SK-N-SH treated with all-trans-retinoic acid at 6 μM for 48 hours (cell line): ENCODE measurements around the gene EVA1C.
A peak's percentile ranks its signal among the peaks of the same experiment; 100 is the strongest.

ENCODE experiments used
- ATAC-seq: fragments of 200-7000 bp; cut with Tn5 transposase; 3 replicates; pipeline ENCODE4 v1.9.1; 2020; ENCODE audit warnings: mild to moderate bottlenecking, moderate library complexity
- ARNTL ChIP-seq: fragments of 450-650 bp; formaldehyde crosslinking; IDR thresholded peaks from 2 replicates; pipeline ENCODE4 v1.5.0; 2020; ENCODE audit warnings: low read depth, mild to moderate bottlenecking, moderate library complexity, borderline replicate concordance
- BACH2 ChIP-seq: fragments of 250-450 bp; sonication (Bioruptor Pico); IDR thresholded peaks from 2 replicates; pipeline ENCODE4 v1.9.0; 2021; ENCODE audit warnings: mild to moderate bottlenecking, borderline replicate concordance
- CSDC2 ChIP-seq: fragments of 250-450 bp; sonication (Bioruptor Pico); IDR thresholded peaks from 2 replicates; pipeline ENCODE4 v1.5.0; 2020; ENCODE audit warnings: mild to moderate bottlenecking, moderate library complexity
- ESRRG ChIP-seq: fragments of 250-450 bp; sonication (Bioruptor Pico); IDR thresholded peaks from 2 replicates; pipeline ENCODE4 v1.6.1; 2021; ENCODE audit warnings: mild to moderate bottlenecking
- GLIS3 ChIP-seq: fragments of 250-450 bp; sonication (Bioruptor Pico); IDR thresholded peaks from 2 replicates; pipeline ENCODE4 v1.5.0; 2020; ENCODE audit warnings: mild to moderate bottlenecking, moderate library complexity
- ISL1 ChIP-seq: fragments of 250-450 bp; sonication (Bioruptor Pico); IDR thresholded peaks from 2 replicates; pipeline ENCODE4 v2.1.2; 2022; ENCODE audit warnings: mild to moderate bottlenecking, moderate library complexity
- OSR1 ChIP-seq: fragments of 250-450 bp; sonication (Bioruptor Pico); IDR thresholded peaks from 2 replicates; pipeline ENCODE4 v1.8.0; 2022; ENCODE audit warnings: moderate library complexity, mild to moderate bottlenecking, inconsistent platforms
- PPARA ChIP-seq: fragments of 250-450 bp; sonication (Bioruptor Pico); IDR thresholded peaks from 2 replicates; pipeline ENCODE4 v1.5.0; 2020; ENCODE audit warnings: mild to moderate bottlenecking, borderline replicate concordance
- RARB ChIP-seq: fragments of 250-450 bp; sonication (Bioruptor Pico); IDR thresholded peaks from 2 replicates; pipeline ENCODE4 v1.8.0; 2021; ENCODE audit warnings: mild to moderate bottlenecking, moderate library complexity
- SNAI2 ChIP-seq: fragments of 250-450 bp; sonication (Bioruptor Pico); IDR thresholded peaks from 2 replicates; pipeline ENCODE4 v1.5.0; 2020; ENCODE audit warnings: mild to moderate bottlenecking, moderate library complexity
- TCF4 ChIP-seq: fragments of 250-450 bp; sonication (Bioruptor Pico); IDR thresholded peaks from 2 replicates; pipeline ENCODE4 v1.8.0; 2021; ENCODE audit warnings: mild to moderate bottlenecking, moderate library complexity, borderline replicate concordance
- TOX ChIP-seq: fragments of 250-450 bp; sonication (Bioruptor Pico); IDR thresholded peaks from 2 replicates; pipeline ENCODE4 v1.8.0; 2021; ENCODE audit warnings: mild to moderate bottlenecking, moderate library complexity, borderline replicate concordance
- ZC3H10 ChIP-seq: fragments of 250-450 bp; sonication (Bioruptor Pico); IDR thresholded peaks from 2 replicates; pipeline ENCODE4 v1.5.1; 2021; ENCODE audit warnings: mild to moderate bottlenecking, moderate library complexity
- ZFP30 ChIP-seq: fragments of 450-650 bp; formaldehyde crosslinking; IDR thresholded peaks from 2 replicates; pipeline ENCODE4 v1.5.0; 2022; ENCODE audit warnings: mild to moderate bottlenecking, moderate library complexity
- ZNF565 ChIP-seq: fragments of 450-650 bp; formaldehyde crosslinking; conservative IDR thresholded peaks from 2 replicates; pipeline ENCODE4 v1.5.0; 2020; ENCODE audit warnings: low read depth, mild to moderate bottlenecking, moderate library complexity
- ZNF70 ChIP-seq: fragments of 450-650 bp; formaldehyde crosslinking; IDR thresholded peaks from 2 replicates; pipeline ENCODE4 v1.5.0; 2020; ENCODE audit warnings: mild to moderate bottlenecking, moderate library complexity
- ZNF8 ChIP-seq: fragments of 450-650 bp; formaldehyde crosslinking; IDR thresholded peaks from 2 replicates; pipeline ENCODE4 v1.5.0; 2020; ENCODE audit warnings: mild to moderate bottlenecking, moderate library complexity
- TF ChIP-seq, protein P1 (sequence below): fragments of 250-450 bp; sonication (Bioruptor Pico); IDR thresholded peaks from 2 replicates; pipeline ENCODE4 v1.5.1; 2020; ENCODE audit warnings: low read depth, mild to moderate bottlenecking, moderate library complexity
- TF ChIP-seq, protein P2 (sequence below): fragments of 250-450 bp; sonication (Bioruptor Pico); IDR thresholded peaks from 2 replicates; pipeline ENCODE4 v1.8.0; 2020; ENCODE audit warnings: mild to moderate bottlenecking, moderate library complexity, borderline replicate concordance
- TF ChIP-seq, protein P3 (sequence below): fragments of 250-450 bp; sonication (Bioruptor Pico); IDR thresholded peaks from 2 replicates; pipeline ENCODE4 v1.8.0; 2021; ENCODE audit warnings: low read depth, mild to moderate bottlenecking, moderate library complexity, borderline replicate concordance
- TF ChIP-seq, protein P4 (sequence below): fragments of 250-450 bp; sonication (Bioruptor Pico); IDR thresholded peaks from 2 replicates; pipeline ENCODE4 v1.5.1; 2021; ENCODE audit warnings: mild to moderate bottlenecking, moderate library complexity

The EVA1C gene

DNA sequence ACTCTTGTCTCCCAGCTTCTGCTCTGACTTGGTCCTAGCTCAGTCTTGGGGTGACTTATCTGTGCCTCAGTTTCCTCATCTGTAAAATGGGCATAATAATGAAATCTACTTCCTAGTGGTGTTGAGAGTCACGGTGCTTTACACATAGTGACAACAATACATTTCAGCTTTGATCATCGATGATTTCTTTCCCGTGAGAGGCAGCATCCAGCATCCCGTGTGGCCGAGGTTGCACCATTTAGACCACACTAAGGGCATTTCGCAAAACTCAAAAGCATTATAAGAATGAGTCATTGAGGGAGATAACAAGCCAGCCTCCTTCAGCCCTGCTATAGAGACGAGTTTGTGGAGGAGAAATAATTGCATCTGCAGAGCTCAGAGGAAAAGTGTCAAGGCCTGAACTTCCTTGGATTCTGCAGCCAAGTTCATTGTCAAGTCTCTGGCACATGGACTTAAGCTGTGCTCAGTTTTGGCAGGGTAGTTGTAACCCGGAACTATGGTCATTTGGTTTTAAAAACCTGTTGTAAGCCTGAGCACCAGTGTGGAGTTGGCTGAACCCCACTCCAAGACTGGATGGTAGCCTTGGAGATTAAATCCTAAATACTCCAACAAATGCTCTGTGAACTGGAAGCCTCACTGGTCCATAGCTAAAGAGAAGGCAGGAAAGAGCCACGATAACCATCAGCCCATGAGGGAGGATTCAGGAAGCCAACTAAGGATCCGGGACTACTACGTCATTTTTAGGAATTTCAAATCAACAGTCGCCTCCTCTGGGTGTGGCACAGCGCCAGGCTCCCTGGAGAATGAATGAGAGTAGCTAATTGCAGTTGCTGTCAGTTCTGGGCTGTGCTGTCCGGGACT is 108.6 kb downstream of the EVA1C start (continued):
- TF ChIP-seq, protein P1, sequence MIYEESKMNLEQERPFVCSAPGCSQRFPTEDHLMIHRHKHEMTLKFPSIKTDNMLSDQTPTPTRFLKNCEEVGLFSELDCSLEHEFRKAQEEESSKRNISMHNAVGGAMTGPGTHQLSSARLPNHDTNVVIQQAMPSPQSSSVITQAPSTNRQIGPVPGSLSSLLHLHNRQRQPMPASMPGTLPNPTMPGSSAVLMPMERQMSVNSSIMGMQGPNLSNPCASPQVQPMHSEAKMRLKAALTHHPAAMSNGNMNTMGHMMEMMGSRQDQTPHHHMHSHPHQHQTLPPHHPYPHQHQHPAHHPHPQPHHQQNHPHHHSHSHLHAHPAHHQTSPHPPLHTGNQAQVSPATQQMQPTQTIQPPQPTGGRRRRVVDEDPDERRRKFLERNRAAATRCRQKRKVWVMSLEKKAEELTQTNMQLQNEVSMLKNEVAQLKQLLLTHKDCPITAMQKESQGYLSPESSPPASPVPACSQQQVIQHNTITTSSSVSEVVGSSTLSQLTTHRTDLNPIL (CRISPR knock-in tag) = no peak
- TF ChIP-seq GLIS3 (CRISPR knock-in tag) (no peak), PPARA (CRISPR knock-in tag) (no peak)
- TF ChIP-seq, protein P2, sequence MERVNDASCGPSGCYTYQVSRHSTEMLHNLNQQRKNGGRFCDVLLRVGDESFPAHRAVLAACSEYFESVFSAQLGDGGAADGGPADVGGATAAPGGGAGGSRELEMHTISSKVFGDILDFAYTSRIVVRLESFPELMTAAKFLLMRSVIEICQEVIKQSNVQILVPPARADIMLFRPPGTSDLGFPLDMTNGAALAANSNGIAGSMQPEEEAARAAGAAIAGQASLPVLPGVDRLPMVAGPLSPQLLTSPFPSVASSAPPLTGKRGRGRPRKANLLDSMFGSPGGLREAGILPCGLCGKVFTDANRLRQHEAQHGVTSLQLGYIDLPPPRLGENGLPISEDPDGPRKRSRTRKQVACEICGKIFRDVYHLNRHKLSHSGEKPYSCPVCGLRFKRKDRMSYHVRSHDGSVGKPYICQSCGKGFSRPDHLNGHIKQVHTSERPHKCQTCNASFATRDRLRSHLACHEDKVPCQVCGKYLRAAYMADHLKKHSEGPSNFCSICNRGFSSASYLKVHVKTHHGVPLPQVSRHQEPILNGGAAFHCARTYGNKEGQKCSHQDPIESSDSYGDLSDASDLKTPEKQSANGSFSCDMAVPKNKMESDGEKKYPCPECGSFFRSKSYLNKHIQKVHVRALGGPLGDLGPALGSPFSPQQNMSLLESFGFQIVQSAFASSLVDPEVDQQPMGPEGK (CRISPR knock-in tag) = no peak

DNA sequence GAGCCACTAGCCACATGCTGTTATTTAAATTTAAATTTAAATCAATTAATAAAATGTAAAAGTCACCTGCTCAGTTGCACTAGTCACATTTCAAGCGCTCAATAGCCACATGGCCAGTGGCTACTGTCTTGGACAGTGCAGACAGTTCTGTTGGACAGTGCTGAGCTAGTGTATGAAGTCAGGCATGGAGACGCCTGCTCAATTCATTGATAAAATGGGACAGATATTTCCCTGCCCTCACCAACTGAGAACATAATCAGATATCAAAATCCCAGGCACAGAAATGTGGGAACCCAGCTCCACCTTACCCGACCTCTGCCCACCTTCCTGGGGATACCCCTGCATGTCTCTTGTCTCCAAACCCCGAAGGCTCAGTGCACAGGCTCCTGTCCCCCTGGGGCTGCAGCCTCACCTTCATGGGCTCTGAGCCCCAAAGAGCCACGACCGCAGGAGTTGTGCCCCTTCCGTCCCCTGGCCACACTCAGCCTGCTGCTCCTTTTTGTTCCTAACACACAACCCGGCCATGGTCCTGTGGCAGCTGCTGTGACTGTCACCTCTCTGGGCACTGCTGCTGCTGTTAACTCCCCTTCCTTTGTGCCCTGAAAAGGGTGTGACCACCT is 109.3 kb downstream of the EVA1C start:
- TF ChIP-seq ESRRG (CRISPR knock-in tag) (no peak), OSR1 (CRISPR knock-in tag) (no peak), ZNF70 (CRISPR knock-in tag) (no peak), ZC3H10 (no peak; the same call in 1 of the 2 replicates), ARNTL (no peak), RARB (CRISPR knock-in tag) (no peak), CSDC2 (CRISPR knock-in tag) (no peak), ZFP30 (no peak), TOX (CRISPR knock-in tag) (no peak), BACH2 (CRISPR knock-in tag) (no peak), SNAI2 (CRISPR knock-in tag) (no peak), ZNF8 (CRISPR knock-in tag) (no peak), GLIS3 (CRISPR knock-in tag) (no peak), ISL1 (no peak), ZNF565 (no peak)
- TF ChIP-seq, protein P2 (CRISPR knock-in tag) = no peak
- TF ChIP-seq, protein P3, sequence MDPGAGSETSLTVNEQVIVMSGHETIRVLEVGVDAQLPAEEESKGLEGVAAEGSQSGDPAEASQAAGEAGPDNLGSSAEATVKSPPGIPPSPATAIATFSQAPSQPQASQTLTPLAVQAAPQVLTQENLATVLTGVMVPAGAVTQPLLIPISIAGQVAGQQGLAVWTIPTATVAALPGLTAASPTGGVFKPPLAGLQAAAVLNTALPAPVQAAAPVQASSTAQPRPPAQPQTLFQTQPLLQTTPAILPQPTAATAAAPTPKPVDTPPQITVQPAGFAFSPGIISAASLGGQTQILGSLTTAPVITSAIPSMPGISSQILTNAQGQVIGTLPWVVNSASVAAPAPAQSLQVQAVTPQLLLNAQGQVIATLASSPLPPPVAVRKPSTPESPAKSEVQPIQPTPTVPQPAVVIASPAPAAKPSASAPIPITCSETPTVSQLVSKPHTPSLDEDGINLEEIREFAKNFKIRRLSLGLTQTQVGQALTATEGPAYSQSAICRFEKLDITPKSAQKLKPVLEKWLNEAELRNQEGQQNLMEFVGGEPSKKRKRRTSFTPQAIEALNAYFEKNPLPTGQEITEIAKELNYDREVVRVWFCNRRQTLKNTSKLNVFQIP (CRISPR knock-in tag) = no peak
- TF ChIP-seq, protein P4, sequence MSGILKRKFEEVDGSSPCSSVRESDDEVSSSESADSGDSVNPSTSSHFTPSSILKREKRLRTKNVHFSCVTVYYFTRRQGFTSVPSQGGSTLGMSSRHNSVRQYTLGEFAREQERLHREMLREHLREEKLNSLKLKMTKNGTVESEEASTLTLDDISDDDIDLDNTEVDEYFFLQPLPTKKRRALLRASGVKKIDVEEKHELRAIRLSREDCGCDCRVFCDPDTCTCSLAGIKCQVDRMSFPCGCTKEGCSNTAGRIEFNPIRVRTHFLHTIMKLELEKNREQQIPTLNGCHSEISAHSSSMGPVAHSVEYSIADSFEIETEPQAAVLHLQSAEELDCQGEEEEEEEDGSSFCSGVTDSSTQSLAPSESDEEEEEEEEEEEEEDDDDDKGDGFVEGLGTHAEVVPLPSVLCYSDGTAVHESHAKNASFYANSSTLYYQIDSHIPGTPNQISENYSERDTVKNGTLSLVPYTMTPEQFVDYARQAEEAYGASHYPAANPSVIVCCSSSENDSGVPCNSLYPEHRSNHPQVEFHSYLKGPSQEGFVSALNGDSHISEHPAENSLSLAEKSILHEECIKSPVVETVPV (CRISPR knock-in tag) = no peak
- TF ChIP-seq, protein P1 (CRISPR knock-in tag) = no peak
- ATAC-seq = peak; percentile 72

DNA sequence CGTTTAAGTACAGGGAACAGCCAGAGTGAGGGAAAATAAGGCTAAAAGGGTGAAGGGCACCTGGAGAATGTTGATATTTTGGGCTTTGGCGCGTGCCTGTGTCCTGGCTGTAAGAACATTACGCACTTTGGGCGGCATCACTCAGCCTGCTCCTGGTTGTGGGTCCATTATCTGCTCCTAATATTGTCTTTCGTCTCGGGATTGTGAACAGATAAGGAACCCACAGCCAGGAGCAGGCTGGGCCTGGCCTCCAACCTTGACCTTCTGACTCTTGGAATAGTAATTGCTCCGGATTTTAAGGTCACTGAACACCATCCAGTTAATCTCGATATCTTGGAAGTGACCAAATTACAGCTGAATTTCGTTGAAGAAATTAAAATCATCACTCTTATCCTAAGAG is 111.0 kb downstream of the EVA1C start:
- TF ChIP-seq GLIS3 (CRISPR knock-in tag) (no peak), ZNF8 (CRISPR knock-in tag) (no peak), ZFP30 (no peak), TCF4 (no peak), PPARA (CRISPR knock-in tag) (no peak)
- TF ChIP-seq, protein P1 (CRISPR knock-in tag) = no peak
- TF ChIP-seq, protein P4 (CRISPR knock-in tag) = no peak
- ATAC-seq = no peak
